Loucy (cell line): ENCODE measurements around the gene C20orf204.

ENCODE experiments used
- H2AFZ ChIP-seq: fragments of 200-600 bp; sonication (generic); 2 replicates; pipeline ENCODE4 v1.6.0; 2016; ENCODE audit warnings: antibody characterized with exemption, mild to moderate bottlenecking, low read length, moderate library complexity
- H3F3A ChIP-seq: fragments of 200-600 bp; 2 replicates; pipeline ENCODE4 v1.6.0; 2016; ENCODE audit warnings: antibody characterized with exemption, low read depth, mild to moderate bottlenecking
- H3K27me3 ChIP-seq: fragments of 200-600 bp; sonication (generic); 2 replicates; pipeline ENCODE4 v1.6.1; 2014; ENCODE audit warnings: low read length, mild to moderate bottlenecking; ENCODE audit not compliant: insufficient read depth, poor library complexity, severe bottlenecking
- H3K36me3 ChIP-seq: fragments of 200-600 bp; sonication (generic); 2 replicates; pipeline ENCODE4 v1.6.1; 2016; ENCODE audit warnings: low read length; ENCODE audit not compliant: insufficient read depth
- H3K4me1 ChIP-seq: fragments of 200-600 bp; sonication (generic); 2 replicates; pipeline ENCODE4 v1.5.1; 2014; ENCODE audit warnings: low read length, mild to moderate bottlenecking; ENCODE audit not compliant: insufficient read depth, poor library complexity, severe bottlenecking
- H3K4me2 ChIP-seq: fragments of 200-600 bp; sonication (generic); 2 replicates; pipeline ENCODE4 v1.6.0; 2014; ENCODE audit warnings: antibody characterized with exemption, low read length, low read depth, mild to moderate bottlenecking; ENCODE audit not compliant: poor library complexity, severe bottlenecking
- H3K4me3 ChIP-seq: fragments of 200-600 bp; sonication (generic); 2 replicates; pipeline ENCODE4 v1.5.1; 2014; ENCODE audit warnings: low read length, mild to moderate bottlenecking, mixed read lengths; ENCODE audit not compliant: poor library complexity, severe bottlenecking
- H3K79me2 ChIP-seq: fragments of 200-600 bp; sonication (generic); 2 replicates; pipeline ENCODE4 v1.6.1; 2014; ENCODE audit warnings: low read length; ENCODE audit not compliant: insufficient read depth
- H3K9ac ChIP-seq: fragments of 200-600 bp; sonication (generic); 2 replicates; pipeline ENCODE4 v1.6.0; 2014; ENCODE audit warnings: mild to moderate bottlenecking, low read depth, low read length, moderate library complexity; ENCODE audit not compliant: poor library complexity, severe bottlenecking
- H3K9me2 ChIP-seq: fragments of 200-600 bp; sonication (generic); replicated peaks from 2 replicates; pipeline ENCODE4 v1.6.1; 2016; ENCODE audit warnings: low read depth, low read length, mixed read lengths
- H3K9me3 ChIP-seq: fragments of 200-600 bp; sonication (generic); 2 replicates; pipeline ENCODE4 v1.6.1; 2014; ENCODE audit warnings: mild to moderate bottlenecking, antibody characterized with exemption, low read length, low read depth; ENCODE audit not compliant: insufficient read depth
- H4K20me1 ChIP-seq: fragments of 200-600 bp; sonication (generic); 2 replicates; pipeline ENCODE4 v1.6.0; 2014; ENCODE audit warnings: antibody characterized with exemption, low read length, mild to moderate bottlenecking; ENCODE audit not compliant: insufficient read depth, poor library complexity, severe bottlenecking
- CTCF ChIP-seq: fragments of 200-600 bp; sonication (generic); conservative IDR thresholded peaks from 2 replicates; pipeline ENCODE4 v1.5.1; 2014; ENCODE audit warnings: mild to moderate bottlenecking, antibody characterized with exemption, low read length
- EZH2phosphoT487 ChIP-seq: fragments of 200-600 bp; IDR thresholded peaks from 2 replicates; pipeline ENCODE4 v1.6.1; 2018; ENCODE audit warnings: antibody characterized with exemption, mild to moderate bottlenecking, moderate library complexity, borderline replicate concordance

C20orf204 gene

GRCh38 chr20:64083378-64083803 is 47.4 kb downstream of the C20orf204 start:
- Histone ChIP-seq H3K9ac (peak overlapping the region; percentile 61), H3K9me3 (no peaks in the 10 kb centered on the region), H2AFZ (peak overlapping the region; percentile 89)

GRCh38 chr20:64083804-64084684 is 48.1 kb downstream of the C20orf204 start, which contains the start of gene LKAAEAR1:
TSS of gene LKAAEAR1 (minus strand) at chr20:64084398. CDS start at chr20:64084219, 179 bp downstream.
- Histone ChIP-seq H3K79me2 (no peaks in the 10 kb centered on the region), H3K27me3 (no peaks in the 10 kb centered on the region), H4K20me1 (no peaks in the 10 kb centered on the region), H3K36me3 (no peaks in the 10 kb centered on the region), H3K9me2 (no peaks in the 10 kb centered on the region), H3K9ac (peak within 1 kb of the TSS; percentile 61), H2AFZ (peak within 1 kb of the TSS; percentile 89), H3K4me1 (peaks cover 21% of the 10 kb centered on the region), H3K9me3 (no peaks in the 10 kb centered on the region), H3F3A (peaks cover 20% of the 10 kb centered on the region), H3K4me3 (peak within 1 kb of the TSS; percentile 70), H3K4me2 (peak within 1 kb of the TSS; percentile 90)
- no peak; the same call in 1 of the 2 replicates for TF ChIP-seq CTCF
- TF ChIP-seq EZH2phosphoT487 = no peak

More at GRCh38 chr20:64083378-64083803, 47.4 kb downstream of the C20orf204 start:
- Histone ChIP-seq H3K79me2 (no peaks in the 10 kb centered on the region), H3K36me3 (no peaks in the 10 kb centered on the region), H3K4me2 (peak overlapping the region; percentile 90), H3K27me3 (no peaks in the 10 kb centered on the region), H4K20me1 (no peaks in the 10 kb centered on the region), H3K9me2 (no peaks in the 10 kb centered on the region), H3F3A (peaks cover 20% of the 10 kb centered on the region), H3K4me3 (peak overlapping the region; percentile 70), H3K4me1 (peaks cover 28% of the 10 kb centered on the region)
- no peak for TF ChIP-seq EZH2phosphoT487
- TF ChIP-seq CTCF = peak; percentile 59

- Histone ChIP-seq H3K27me3 (no peaks in the 10 kb centered on the region), H3K79me2 (no peaks in the 10 kb centered on the region), H3K9me2 (no peaks in the 10 kb centered on the region), H3K9ac (no peak overlapping the region), H2AFZ (no peak overlapping the region), H4K20me1 (no peaks in the 10 kb centered on the region), H3K36me3 (no peaks in the 10 kb centered on the region), H3K4me3 (no peak overlapping the region), H3F3A (peaks cover 20% of the 10 kb centered on the region), H3K4me2 (no peak overlapping the region), H3K9me3 (no peaks in the 10 kb centered on the region), H3K4me1 (peaks cover 18% of the 10 kb centered on the region)
- TF ChIP-seq EZH2phosphoT487 (no peak), CTCF (no peak)
Observed at GRCh38 chr20:64084685-64085152, 48.7 kb downstream of the C20orf204 start.
